Naive thymus-derived CD4-positive, alpha-beta T cell (primary cell): Measurements from ENCODE around the gene XYLT2. TPM values are rescaled to one million over a fixed set of nuclear protein-coding genes. Genes with fewer than 3 reads are reported as not detected.
"Not testable (repeated sequence)": the region's sequence is repeated elsewhere in the genome, so short reads cannot be mapped to it uniquely, and the experiment has no call there.

Experiments used
- ATAC-seq: fragments of 150-1000 bp; cut with Tn5 transposase; 2 replicates; pipeline ENCODE4 v1.10.0; 2021; ENCODE audit warnings: mild to moderate bottlenecking, moderate library complexity
- CTCF ChIA-PET: fragments of 350-600 bp; sonication (Branson Sonifier 250); formaldehyde crosslinking; loops from one replicate; lab custom pipeline; 2021; ENCODE audit warnings: antibody characterized with exemption; lab: Charles Lee
- POLR2A ChIA-PET: fragments of 350-600 bp; sonication (Branson Sonifier 250); formaldehyde crosslinking; loops from one replicate; lab custom pipeline; 2021; ENCODE audit warnings: antibody characterized with exemption, inconsistent platforms; lab: Charles Lee
- DNase-seq, 9 donors: peaks; one replicate each; pipeline versions ENCODE4 v3.0.0 to v3.0.0-alpha.2; 2020 to 2022; ENCODE audit warnings: mixed read lengths in 1 of 9
- H3K27ac ChIP-seq: one replicate; pipeline ENCODE4 v1.7.0; 2013; ENCODE audit warnings: mild to moderate bottlenecking, low read depth, low read length, moderate library complexity
- H3K27me3 ChIP-seq, 2 donors: one replicate each; pipeline ENCODE4 v1.7.0; 2013; ENCODE audit warnings: low read length in 2 of 2, mild to moderate bottlenecking in 2 of 2, moderate library complexity in 2 of 2; ENCODE audit not compliant: control insufficient read depth in 2 of 2, insufficient read depth in 2 of 2
- H3K36me3 ChIP-seq, 3 experiments: 1 replicate in 2 of 3; 2 replicates in 1 of 3; pipeline ENCODE4 v1.7.0; 2013; ENCODE audit warnings: low read length in 3 of 3, mild to moderate bottlenecking in 3 of 3, moderate library complexity in 1 of 3; ENCODE audit not compliant: insufficient read depth in 3 of 3, control insufficient read depth in 2 of 3
- H3K4me1 ChIP-seq, 2 donors: one replicate each; pipeline ENCODE4 v1.7.0; 2013; ENCODE audit warnings: low read length in 2 of 2, mild to moderate bottlenecking in 2 of 2, moderate library complexity in 1 of 2; ENCODE audit not compliant: control insufficient read depth in 2 of 2, insufficient read depth in 2 of 2
- H3K4me3 ChIP-seq: 2 replicates; pipeline ENCODE4 v1.7.0; 2013; ENCODE audit warnings: mild to moderate bottlenecking, low read length
- H3K9me3 ChIP-seq, 3 experiments: 1 replicate in 2 of 3; 2 replicates in 1 of 3; pipeline ENCODE4 v1.7.0; 2013; ENCODE audit warnings: low read length in 3 of 3; ENCODE audit not compliant: control insufficient read depth in 2 of 3
- H3K27ac Mint-ChIP-seq, 9 donors: one replicate each; pipeline ENCODE4 v1.8.0; 2020 to 2022; ENCODE audit warnings: mixed read lengths in 9 of 9, mild to moderate bottlenecking in 8 of 9, moderate library complexity in 5 of 9, inconsistent platforms in 2 of 9
- H3K27me3 Mint-ChIP-seq, 5 donors: one replicate each; pipeline ENCODE4 v1.8.0; 2021 to 2022; ENCODE audit warnings: mixed read lengths in 5 of 5, mild to moderate bottlenecking in 1 of 5
- H3K36me3 Mint-ChIP-seq, 5 donors: one replicate each; pipeline ENCODE4 v1.8.0; 2020 to 2022; ENCODE audit warnings: mixed read lengths in 5 of 5, mild to moderate bottlenecking in 3 of 5, inconsistent platforms in 1 of 5
- H3K4me1 Mint-ChIP-seq, 7 donors: one replicate each; pipeline ENCODE4 v1.8.0; 2020 to 2022; ENCODE audit warnings: mixed read lengths in 7 of 7, mild to moderate bottlenecking in 3 of 7, inconsistent platforms in 1 of 7
- H3K4me3 Mint-ChIP-seq, 10 donors: one replicate each; pipeline ENCODE4 v1.8.0; 2020 to 2022; ENCODE audit warnings: mild to moderate bottlenecking in 10 of 10, mixed read lengths in 10 of 10, moderate library complexity in 6 of 10, inconsistent platforms in 2 of 10
- H3K9me3 Mint-ChIP-seq, 11 donors: one replicate each; pipeline ENCODE4 v1.8.0; 2020 to 2022; ENCODE audit warnings: mixed read lengths in 11 of 11, mild to moderate bottlenecking in 4 of 11, inconsistent platforms in 1 of 11, moderate library complexity in 1 of 11
- intact Hi-C, 2 donors: fragments of 100-400 bp; cut with micrococcal nuclease; formaldehyde crosslinking; loops; one replicate each; pipeline ENCODE4 v1.15.1; 2023
- polyA plus RNA-seq, 2 donors: library from polyadenylated mRNA; unstranded; fragments of 300-500 nt; fragmentation: Illumina TruSeq; gene quantifications; one replicate each; pipeline ENCODE4 v1.2.3, GENCODE V29; 2021
- total RNA-seq, 6 experiments: library from RNA in 5 of 6; stranded (reverse) in 5 of 6; gene quantifications; 1 replicate in 5 of 6; 2 replicates in 1 of 6; pipeline ENCODE4 v1.2.3 and lab custom pipeline; 2021 to 2026

Gene XYLT2
- total RNA-seq (10 to 100 TPM; 18.6 to 43.7 (median 34.1) TPM), polyA plus RNA-seq (10 to 100 TPM in 1 of 2 donors, 1 to 10 TPM in 1; 8.0 to 21.1 TPM), total RNA-seq (lab: John Stamatoyannopoulos, UW) (40.0 reads per million, percentile 66 among the genes with 10 or more reads in this experiment)

DNA sequence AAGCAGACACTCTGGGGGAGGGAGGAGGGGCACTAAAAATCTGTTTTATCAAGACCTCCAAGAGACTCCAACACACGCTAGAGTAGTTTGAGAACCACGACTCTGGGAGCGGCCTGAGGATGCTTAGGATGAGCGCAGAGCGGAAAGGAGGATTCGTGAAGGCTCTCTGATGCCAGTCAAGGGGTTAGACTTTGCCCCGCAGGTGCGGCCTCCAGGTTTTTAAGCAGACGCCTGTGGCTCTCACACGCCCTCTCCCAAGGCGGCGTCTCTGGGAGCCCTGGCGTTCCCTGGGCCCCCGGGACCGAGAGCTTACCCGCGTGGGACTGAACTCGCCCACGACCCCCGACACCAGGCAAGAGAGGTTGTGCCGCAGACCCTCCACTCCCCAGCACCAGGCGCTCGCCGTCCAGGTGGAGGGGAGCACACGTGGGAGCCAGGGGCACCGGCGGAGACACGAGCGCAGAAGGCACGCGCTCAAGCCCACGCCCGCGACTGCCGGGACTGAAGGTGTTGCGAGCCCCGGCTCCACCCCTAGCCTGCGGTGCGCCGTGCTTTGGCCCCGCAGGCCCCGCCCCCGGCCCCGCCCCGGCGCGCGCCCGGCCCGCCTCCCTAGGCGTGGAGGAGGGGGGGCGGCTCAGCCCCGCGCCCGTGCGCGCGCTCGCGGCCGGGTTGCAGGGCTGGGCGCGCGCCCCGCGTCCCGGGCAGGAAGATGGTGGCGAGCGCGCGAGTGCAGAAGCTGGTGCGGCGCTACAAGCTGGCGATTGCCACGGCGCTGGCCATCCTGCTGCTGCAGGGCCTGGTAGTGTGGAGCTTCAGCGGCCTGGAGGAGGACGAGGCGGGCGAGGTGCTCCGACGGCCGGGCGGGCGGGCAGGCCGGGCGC lies at the start of gene XYLT2:
XYLT2 (plus strand) TSS at position 695 of the 881 bp plus-strand sequence; CDS start at position 710, 15 bp downstream.
- peak within 1 kb of the TSS; percentile 79 for H3K4me3 ChIP-seq
- H3K4me3 Mint-ChIP-seq = peak within 1 kb of the TSS; percentile 77 to 94 (median 91)
- peaks cover 22% of the 10 kb centered on the region in 2 donors for H3K4me1 ChIP-seq
- intact Hi-C loops = loop anchor here (1.0 kb wide), 5 partner anchors 27 to 250 kb away; partner anchors contain the start of genes ACSF2 (in 1 of the 2), EME1 (in 1 of the 2), LRRC59 (in 1 of the 2) and MRPL27 (in 1 of the 2)
- POLR2A ChIA-PET = interaction anchor here (0.6 to 2.2 kb wide), 8 partner anchors 9 to 374 kb away, joined by 3 to 16 read pairs (median 6); partner anchors contain the start of genes EME1, LRRC59, LUC7L3 and MRPL27
- peaks cover 0 to 3% (median 0%) of the 10 kb centered on the region in 3 experiments for H3K36me3 ChIP-seq
- peak within 1 kb of the TSS; percentile 85 to 95 (median 90) for H3K27ac Mint-ChIP-seq
- no peaks in the 10 kb centered on the region for H3K9me3 Mint-ChIP-seq
- DNase-seq (peak; percentile 89 to 98 (median 93)), ATAC-seq (peak; percentile 98)
- peak within 1 kb of the TSS; percentile 84 for H3K27ac ChIP-seq
- CTCF ChIA-PET = interaction anchor here (0.7 to 3.4 kb wide), 3 partner anchors 17 to 53 kb away, joined by 4 to 14 read pairs (median 5); partner anchors contain the start of gene LRRC59
- H3K27me3 ChIP-seq = no peaks in the 10 kb centered on the region
- H3K9me3 ChIP-seq = no peaks in the 10 kb centered on the region
- H3K27me3 Mint-ChIP-seq = no peaks in the 10 kb centered on the region
- H3K4me1 Mint-ChIP-seq = peaks cover 17 to 45% (median 34%) of the 10 kb centered on the region in 7 donors
- H3K36me3 Mint-ChIP-seq = no peaks in the 10 kb centered on the region

DNA sequence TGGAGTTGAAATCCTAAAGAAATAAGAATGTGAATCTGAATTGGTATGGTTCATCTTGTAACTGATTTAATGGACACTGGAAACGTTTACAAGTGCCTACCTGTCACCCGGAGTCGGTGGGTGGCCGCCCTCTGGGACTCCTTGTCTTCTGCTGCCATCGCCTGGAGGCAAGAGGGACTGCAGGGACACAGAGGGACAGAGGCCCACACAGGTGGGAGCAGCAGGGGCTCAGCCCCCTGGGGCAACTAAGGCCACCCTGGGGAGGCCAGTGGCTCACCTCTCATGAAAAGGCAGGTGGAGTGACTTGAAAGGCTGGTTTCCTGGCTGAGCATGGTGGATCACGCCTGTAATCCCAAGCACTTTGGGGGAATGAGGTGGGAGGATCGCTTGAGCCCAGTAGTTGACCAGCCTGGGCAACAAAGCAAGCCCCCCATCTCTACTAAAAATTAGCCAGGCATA lies 48.5 kb upstream of the XYLT2 start:
- Mint-ChIP-seq H3K27ac (no peak overlapping the region), H3K4me3 (no peak overlapping the region), H3K9me3 (no peaks in the 10 kb centered on the region), H3K27me3 (peaks cover 0 to 14% (median 5%) of the 10 kb centered on the region in 5 donors), H3K4me1 (peaks cover 0 to 10% (median 0%) of the 10 kb centered on the region in 7 donors), H3K36me3 (no peaks in the 10 kb centered on the region)
- DNase-seq (peak; percentile 58 to 82 (median 76)), ATAC-seq (peak; percentile 98)
- H3K4me1 ChIP-seq = no peaks in the 10 kb centered on the region
- H3K4me3 ChIP-seq = no peak overlapping the region
- H3K9me3 ChIP-seq = no peaks in the 10 kb centered on the region
- intact Hi-C loops = loop anchor here (1.0 to 2.0 kb wide), 7 partner anchors 24 to 437 kb away; no protein-coding TSS in a partner anchor
- H3K27ac ChIP-seq = no peak overlapping the region
- ChIA-PET POLR2A (no interaction called here), CTCF (interaction anchor here (0.6 to 6.2 kb wide), 9 partner anchors 10 to 204 kb away, joined by 3 to 60 read pairs (median 4); partner anchors contain the start of genes COL1A1 and TMEM92)
- no peaks in the 10 kb centered on the region for H3K27me3 ChIP-seq
- no peaks in the 10 kb centered on the region for H3K36me3 ChIP-seq

DNA sequence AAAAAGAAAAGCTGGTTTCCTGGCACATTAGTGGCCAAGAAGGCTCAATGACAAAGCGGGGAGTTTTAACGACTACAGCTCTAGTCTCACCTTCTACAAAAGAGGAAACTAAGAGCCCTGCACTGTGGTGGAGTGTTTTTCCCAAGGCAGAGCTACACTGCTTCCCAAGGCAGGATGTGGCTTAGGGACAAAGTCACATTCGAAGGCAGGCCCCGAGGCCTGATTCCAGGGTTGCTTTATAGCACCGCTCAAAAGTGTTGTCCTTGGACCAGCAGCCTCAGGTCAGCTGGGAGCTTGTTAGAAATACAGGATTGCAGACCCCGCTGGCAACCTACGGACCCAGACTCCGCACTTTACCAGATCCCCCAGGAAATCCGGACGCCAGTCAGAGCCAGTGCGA lies 47.9 kb upstream of the XYLT2 start:
- peaks cover 0 to 9% (median 0%) of the 10 kb centered on the region in 7 donors for H3K4me1 Mint-ChIP-seq
- intact Hi-C loops = no loop called here
- no peak overlapping the region for H3K4me3 Mint-ChIP-seq
- DNase-seq (no peak), ATAC-seq (no peak)
- POLR2A ChIA-PET = no interaction called here
- CTCF ChIA-PET = interaction anchor here (0.6 to 6.2 kb wide), 11 partner anchors 10 to 297 kb away, joined by 3 to 60 read pairs (median 4); partner anchors contain the start of genes COL1A1 and TMEM92
- Histone ChIP-seq H3K27me3 (no peaks in the 10 kb centered on the region), H3K27ac (no peak overlapping the region), H3K4me1 (no peaks in the 10 kb centered on the region), H3K4me3 (no peak overlapping the region), H3K36me3 (no peaks in the 10 kb centered on the region), H3K9me3 (no peaks in the 10 kb centered on the region)
- H3K27me3 Mint-ChIP-seq = peaks cover 0 to 14% (median 5%) of the 10 kb centered on the region in 5 donors
- H3K9me3 Mint-ChIP-seq = no peaks in the 10 kb centered on the region
- no peaks in the 10 kb centered on the region for H3K36me3 Mint-ChIP-seq
- no peak overlapping the region for H3K27ac Mint-ChIP-seq

DNA sequence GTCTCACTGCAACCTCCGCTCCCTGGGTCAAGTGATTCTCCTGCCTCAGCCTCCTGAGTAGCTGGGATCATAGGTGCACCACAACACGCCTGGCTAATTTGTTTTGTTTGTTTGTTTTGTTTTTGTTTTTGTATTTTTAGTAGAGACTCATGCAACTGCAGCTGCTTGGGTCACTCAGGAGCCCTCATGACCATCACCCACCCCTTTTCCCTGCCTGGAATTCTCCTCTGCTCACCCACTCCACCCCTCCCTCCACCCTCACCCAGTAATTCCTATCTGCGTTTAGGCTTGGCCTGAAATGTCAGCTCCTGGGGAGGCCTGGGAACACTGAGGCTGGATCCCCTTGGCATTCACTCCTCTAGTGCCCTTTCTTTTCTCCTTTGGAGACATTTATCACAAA lies 46.1 kb upstream of the XYLT2 start:
- Mint-ChIP-seq H3K36me3 (no peaks in the 10 kb centered on the region), H3K4me1 (peaks cover 0 to 9% (median 0%) of the 10 kb centered on the region in 7 donors), H3K9me3 (no peaks in the 10 kb centered on the region), H3K27ac (no peak overlapping the region), H3K4me3 (no peak overlapping the region), H3K27me3 (peaks cover 0 to 14% (median 5%) of the 10 kb centered on the region in 5 donors)
- intact Hi-C loops = no loop called here
- no peaks in the 10 kb centered on the region for H3K27me3 ChIP-seq
- no peak for ATAC-seq
- no peaks in the 10 kb centered on the region for H3K4me1 ChIP-seq
- no peak for DNase-seq
- ChIA-PET CTCF (no interaction called here), POLR2A (no interaction called here)
- H3K4me3 ChIP-seq = no peak overlapping the region
- no peaks in the 10 kb centered on the region for H3K9me3 ChIP-seq
- no peaks in the 10 kb centered on the region for H3K36me3 ChIP-seq
- no peak overlapping the region for H3K27ac ChIP-seq

DNA sequence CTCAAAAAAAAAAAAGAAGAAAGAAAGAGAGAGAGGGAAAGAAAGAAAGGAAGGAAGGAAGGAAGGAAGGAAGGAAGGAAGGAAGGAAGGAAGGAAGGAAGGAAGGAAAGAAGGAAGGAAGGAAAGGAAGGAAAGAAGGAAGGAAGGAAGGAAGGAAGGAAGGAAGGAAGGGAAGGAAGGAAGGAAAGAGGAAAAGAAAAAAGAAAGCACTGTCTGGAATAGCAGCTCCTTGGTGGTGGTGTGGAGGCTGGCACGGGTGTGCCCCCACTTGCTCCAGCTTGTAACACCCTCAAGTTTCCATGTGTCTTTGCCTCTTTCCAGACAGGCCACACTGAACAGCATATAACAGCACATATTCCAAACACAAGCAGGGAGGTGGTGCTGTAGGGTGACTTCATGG lies 45.1 kb upstream of the XYLT2 start:
- H3K4me3 Mint-ChIP-seq, H3K27me3 ChIP-seq, POLR2A ChIA-PET, H3K4me1 Mint-ChIP-seq, intact Hi-C loops, H3K36me3 ChIP-seq, H3K4me1 ChIP-seq, DNase-seq, ATAC-seq, H3K9me3 ChIP-seq, H3K27ac Mint-ChIP-seq, H3K36me3 Mint-ChIP-seq, H3K4me3 ChIP-seq, H3K27ac ChIP-seq, H3K9me3 Mint-ChIP-seq: not testable (repeated sequence)
- CTCF ChIA-PET = interaction anchor here (0.6 kb wide), 1 partner anchor 19 kb away, joined by 3 read pairs; no protein-coding TSS in a partner anchor
- H3K27me3 Mint-ChIP-seq = peaks cover 0 to 18% (median 5%) of the 10 kb centered on the region in 5 donors

DNA sequence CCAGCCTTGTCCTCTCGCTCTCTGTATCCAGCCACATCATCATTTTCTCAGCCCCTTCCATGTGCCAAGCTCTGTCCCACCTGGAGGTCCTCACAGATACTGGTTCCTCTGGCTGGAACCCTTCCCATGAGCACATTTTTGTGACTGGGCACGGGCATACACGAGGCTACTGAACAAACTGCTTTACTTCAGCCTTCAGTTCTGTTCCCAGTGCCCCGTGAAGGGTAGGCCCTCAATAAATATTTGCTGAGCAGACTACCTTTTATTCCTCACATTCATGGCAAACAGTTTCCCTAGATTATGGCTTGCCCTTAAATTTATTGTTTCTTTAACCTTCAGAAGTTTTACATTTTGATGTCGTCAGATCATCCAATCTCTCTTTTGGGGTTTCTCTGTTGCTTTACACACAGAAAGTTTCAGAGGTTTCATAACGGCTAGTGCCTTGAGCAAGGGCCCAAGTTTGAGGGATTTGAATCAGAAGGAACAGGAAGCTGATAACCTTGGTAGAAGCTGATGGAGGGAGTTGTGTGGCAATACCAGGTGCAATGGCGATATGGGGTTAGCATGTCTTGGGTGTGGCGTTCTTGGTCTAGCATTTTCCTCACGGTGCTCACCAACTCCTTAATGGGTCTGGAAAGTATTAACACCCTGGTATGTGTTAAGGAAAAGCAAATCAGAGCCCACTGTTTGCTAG lies 43.9 kb upstream of the XYLT2 start:
- no peaks in the 10 kb centered on the region for H3K36me3 Mint-ChIP-seq
- Histone ChIP-seq H3K9me3 (no peaks in the 10 kb centered on the region), H3K4me1 (no peaks in the 10 kb centered on the region), H3K36me3 (no peaks in the 10 kb centered on the region), H3K27ac (no peak overlapping the region), H3K27me3 (no peaks in the 10 kb centered on the region), H3K4me3 (no peak overlapping the region)
- H3K4me1 Mint-ChIP-seq = peaks cover 0 to 9% (median 0%) of the 10 kb centered on the region in 7 donors
- DNase-seq = no peak
- H3K27ac Mint-ChIP-seq = no peak overlapping the region
- no peaks in the 10 kb centered on the region for H3K9me3 Mint-ChIP-seq
- ATAC-seq = no peak
- ChIA-PET POLR2A (no interaction called here), CTCF (no interaction called here)
- H3K4me3 Mint-ChIP-seq = no peak overlapping the region
- intact Hi-C loops = no loop called here
- peaks cover 0 to 19% (median 5%) of the 10 kb centered on the region in 5 donors for H3K27me3 Mint-ChIP-seq
